CD4-positive, alpha-beta T cell treated with Interleukin-6 at 100 ng/mL for 8 hours (primary cell): Measurements from ENCODE around the gene TMEM234.

Experiments used
- DNase-seq: peaks from one replicate; pipeline ENCODE4 v3.0.0-alpha.2; 2020; ENCODE audit warnings: mixed read lengths, low spot score

Gene TMEM234

GRCh38 chr1:32172621-32173245 is 49.4 kb downstream of the TMEM234 start:
- no peak for DNase-seq

- no peak for DNase-seq
Measured at GRCh38 chr1:32170991-32171390, 51.2 kb downstream of the TMEM234 start.
